ENCODE data around the gene FGFBP1. TPM values are rescaled to one million over a fixed set of nuclear protein-coding genes. Genes with fewer than 3 reads are reported as not detected.

Gene FGFBP1
- polyA plus RNA-seq, 2 of the 4 experiments (the other 2 are of a cell fraction), result 1.1 to 4.0 TPM

DNA sequence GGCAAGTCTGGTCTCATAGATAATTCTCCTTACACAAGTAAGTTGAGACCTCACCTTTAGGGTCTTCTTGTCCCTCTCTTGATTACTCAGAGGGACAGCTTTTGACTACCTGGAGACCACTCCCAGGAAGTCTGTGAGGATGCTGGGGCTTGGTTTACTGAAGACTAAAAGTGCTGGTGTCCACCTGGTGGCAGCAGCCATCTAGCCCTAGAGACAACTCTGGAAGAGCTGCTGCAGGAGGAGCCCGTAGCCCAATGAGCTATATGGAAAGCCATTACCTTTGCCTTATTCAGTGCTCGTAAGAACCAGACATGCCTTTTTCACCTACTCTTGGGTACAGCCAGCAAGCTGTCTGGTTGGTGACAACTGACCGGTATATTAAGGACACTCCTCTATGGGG, 17.1 kb upstream of the FGFBP1 start:
- Histone ChIP-seq H3K9me3 (no peaks in the 10 kb centered on the region), H3K27ac (peak overlapping the region; percentile 19 to 57; a peak in 3 of 6 replicates), H3K4me1 (peaks cover 5% of the 10 kb centered on the region), H3K4me2 (peak overlapping the region; percentile 1; the same call in 1 of the 3 replicates), H3K4me3 (no peak overlapping the region)
- CTCF ChIA-PET, result interaction anchor here (0.7 to 5.2 kb wide), 53 partner anchors 9 to 476 kb away, joined by 3 to 188 read pairs (median 6); partner anchors contain the start of gene FGFBP1
- ATAC-seq (peak; percentile 80 to 90), DNase-seq (ENCODE audit: low read depth in 1 of 2, low spot score in 1 of 2) (peak; percentile 15 to 51), FAIRE-seq (no peak)
- POLR2A ChIA-PET, result interaction anchor here (1.1 kb wide), 1 partner anchor 150 kb away, joined by 4 read pairs; no protein-coding TSS in a partner anchor
- TF ChIP-seq RARB (CRISPR knock-in tag; IDR thresholded peaks at IDR 0.05) (no peak), CHD4 (IDR thresholded peaks at IDR 0.05; ENCODE audit: borderline replicate concordance) (no peak), RAD21 (conservative IDR thresholded peaks at IDR 0.05 in 1 of 2, IDR thresholded peaks at IDR 0.05 in 1 of 2) (peak in 1 of 2 experiments; percentile 53; a peak in 2 of 5 replicates), SMC3 (IDR thresholded peaks at IDR 0.05) (peak; percentile 12; the same call in 1 of the 3 replicates)
- WGBS (ENCODE audit: missing lambda C conversion rate), result 100% methylated on average over 1 of the region's 3 CpGs

GRCh38 chr4:15953625-15954024, 15.1 kb upstream of the FGFBP1 start:
- peak overlapping the region in 1 of 2 experiments; percentile 39; a peak in 1 of 6 replicates for H3K27ac ChIP-seq
- ChIA-PET CTCF (interaction anchor here (1.2 to 5.2 kb wide), 6 partner anchors 9 to 147 kb away, joined by 3 to 124 read pairs (median 4); partner anchors contain the start of gene FGFBP1), POLR2A (no interaction called here)
- H3K4me3 ChIP-seq, result no peak overlapping the region
- peaks cover 5% of the 10 kb centered on the region for H3K4me1 ChIP-seq
- ATAC-seq (no peak), DNase-seq (ENCODE audit: low read depth in 1 of 2, low spot score in 1 of 2) (no peak), FAIRE-seq (no peak)
- H3K9me3 ChIP-seq, result no peaks in the 10 kb centered on the region
- no peak overlapping the region for H3K4me2 ChIP-seq
- 94% methylated on average over 5 of the region's 5 CpGs for WGBS (ENCODE audit: missing lambda C conversion rate)
- no peak for TF ChIP-seq TFCP2L1 (CRISPR knock-in tag; IDR thresholded peaks at IDR 0.05)
- TF ChIP-seq EHF (CRISPR knock-in tag; IDR thresholded peaks at IDR 0.05), result no peak
- no peak for TF ChIP-seq ESRRA (IDR thresholded peaks at IDR 0.05; ENCODE audit: borderline replicate concordance, low read length)
- no peak for TF ChIP-seq FOSB (CRISPR knock-in tag; IDR thresholded peaks at IDR 0.05)
- TF ChIP-seq HOXB13 (CRISPR knock-in tag; IDR thresholded peaks at IDR 0.05; ENCODE audit: low read depth), result no peak
- TF ChIP-seq RARB (CRISPR knock-in tag; IDR thresholded peaks at IDR 0.05), result no peak
- TF ChIP-seq, protein P1, sequence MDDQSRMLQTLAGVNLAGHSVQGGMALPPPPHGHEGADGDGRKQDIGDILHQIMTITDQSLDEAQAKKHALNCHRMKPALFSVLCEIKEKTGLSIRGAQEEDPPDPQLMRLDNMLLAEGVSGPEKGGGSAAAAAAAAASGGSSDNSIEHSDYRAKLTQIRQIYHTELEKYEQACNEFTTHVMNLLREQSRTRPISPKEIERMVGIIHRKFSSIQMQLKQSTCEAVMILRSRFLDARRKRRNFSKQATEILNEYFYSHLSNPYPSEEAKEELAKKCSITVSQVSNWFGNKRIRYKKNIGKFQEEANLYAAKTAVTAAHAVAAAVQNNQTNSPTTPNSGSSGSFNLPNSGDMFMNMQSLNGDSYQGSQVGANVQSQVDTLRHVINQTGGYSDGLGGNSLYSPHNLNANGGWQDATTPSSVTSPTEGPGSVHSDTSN (IDR thresholded peaks at IDR 0.05), result no peak
- TF ChIP-seq ZSCAN20 (CRISPR knock-in tag; IDR thresholded peaks at IDR 0.05), result no peak
- no peak for TF ChIP-seq NPAS2 (CRISPR knock-in tag; IDR thresholded peaks at IDR 0.05; ENCODE audit: borderline replicate concordance)
- TF ChIP-seq KDM5A (IDR thresholded peaks at IDR 0.05), result no peak
- TF ChIP-seq MAFK (IDR thresholded peaks at IDR 0.05; ENCODE audit: partially characterized antibody), result no peak
- TF ChIP-seq PHF8 (IDR thresholded peaks at IDR 0.05; ENCODE audit: borderline replicate concordance, low read depth), result no peak
- TF ChIP-seq ZNF302 (CRISPR knock-in tag; IDR thresholded peaks at IDR 0.05), result no peak
- TF ChIP-seq, protein P2, sequence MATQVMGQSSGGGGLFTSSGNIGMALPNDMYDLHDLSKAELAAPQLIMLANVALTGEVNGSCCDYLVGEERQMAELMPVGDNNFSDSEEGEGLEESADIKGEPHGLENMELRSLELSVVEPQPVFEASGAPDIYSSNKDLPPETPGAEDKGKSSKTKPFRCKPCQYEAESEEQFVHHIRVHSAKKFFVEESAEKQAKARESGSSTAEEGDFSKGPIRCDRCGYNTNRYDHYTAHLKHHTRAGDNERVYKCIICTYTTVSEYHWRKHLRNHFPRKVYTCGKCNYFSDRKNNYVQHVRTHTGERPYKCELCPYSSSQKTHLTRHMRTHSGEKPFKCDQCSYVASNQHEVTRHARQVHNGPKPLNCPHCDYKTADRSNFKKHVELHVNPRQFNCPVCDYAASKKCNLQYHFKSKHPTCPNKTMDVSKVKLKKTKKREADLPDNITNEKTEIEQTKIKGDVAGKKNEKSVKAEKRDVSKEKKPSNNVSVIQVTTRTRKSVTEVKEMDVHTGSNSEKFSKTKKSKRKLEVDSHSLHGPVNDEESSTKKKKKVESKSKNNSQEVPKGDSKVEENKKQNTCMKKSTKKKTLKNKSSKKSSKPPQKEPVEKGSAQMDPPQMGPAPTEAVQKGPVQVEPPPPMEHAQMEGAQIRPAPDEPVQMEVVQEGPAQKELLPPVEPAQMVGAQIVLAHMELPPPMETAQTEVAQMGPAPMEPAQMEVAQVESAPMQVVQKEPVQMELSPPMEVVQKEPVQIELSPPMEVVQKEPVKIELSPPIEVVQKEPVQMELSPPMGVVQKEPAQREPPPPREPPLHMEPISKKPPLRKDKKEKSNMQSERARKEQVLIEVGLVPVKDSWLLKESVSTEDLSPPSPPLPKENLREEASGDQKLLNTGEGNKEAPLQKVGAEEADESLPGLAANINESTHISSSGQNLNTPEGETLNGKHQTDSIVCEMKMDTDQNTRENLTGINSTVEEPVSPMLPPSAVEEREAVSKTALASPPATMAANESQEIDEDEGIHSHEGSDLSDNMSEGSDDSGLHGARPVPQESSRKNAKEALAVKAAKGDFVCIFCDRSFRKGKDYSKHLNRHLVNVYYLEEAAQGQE (IDR thresholded peaks at IDR 0.05), result no peak
- TF ChIP-seq, protein P3, sequence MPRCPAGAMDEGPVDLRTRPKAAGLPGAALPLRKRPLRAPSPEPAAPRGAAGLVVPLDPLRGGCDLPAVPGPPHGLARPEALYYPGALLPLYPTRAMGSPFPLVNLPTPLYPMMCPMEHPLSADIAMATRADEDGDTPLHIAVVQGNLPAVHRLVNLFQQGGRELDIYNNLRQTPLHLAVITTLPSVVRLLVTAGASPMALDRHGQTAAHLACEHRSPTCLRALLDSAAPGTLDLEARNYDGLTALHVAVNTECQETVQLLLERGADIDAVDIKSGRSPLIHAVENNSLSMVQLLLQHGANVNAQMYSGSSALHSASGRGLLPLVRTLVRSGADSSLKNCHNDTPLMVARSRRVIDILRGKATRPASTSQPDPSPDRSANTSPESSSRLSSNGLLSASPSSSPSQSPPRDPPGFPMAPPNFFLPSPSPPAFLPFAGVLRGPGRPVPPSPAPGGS (IDR thresholded peaks at IDR 0.05), result no peak
- TF ChIP-seq NFE2L2 (conservative IDR thresholded peaks at IDR 0.05; ENCODE audit: low read length), result no peak
- TF ChIP-seq POLR2A (IDR thresholded peaks at IDR 0.05; ENCODE audit: low read length), result no peak
- TF ChIP-seq, protein P4, sequence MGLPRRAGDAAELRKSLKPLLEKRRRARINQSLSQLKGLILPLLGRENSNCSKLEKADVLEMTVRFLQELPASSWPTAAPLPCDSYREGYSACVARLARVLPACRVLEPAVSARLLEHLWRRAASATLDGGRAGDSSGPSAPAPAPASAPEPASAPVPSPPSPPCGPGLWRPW (IDR thresholded peaks at IDR 0.05), result no peak
- TF ChIP-seq USF2 (IDR thresholded peaks at IDR 0.05), result no peak
- TF ChIP-seq CBX8 (IDR thresholded peaks at IDR 0.05), result no peak
